Prostate gland (tissue), 2 donors: ENCODE results near the gene ABCA5. TPM values are rescaled to one million over a fixed set of nuclear protein-coding genes. Genes with fewer than 3 reads are reported as not detected.
"Not testable (repeated sequence)": the region's sequence is repeated elsewhere in the genome, so short reads cannot be mapped to it uniquely, and the experiment has no call there.

Experiments used
- DNase-seq: peaks from one replicate; pipeline ENCODE4 v3.0.0-alpha.2; 2019; ENCODE audit warnings: low spot score
- H3K27ac ChIP-seq, 2 donors: fragments of 200-600 bp; sonication (generic); 2 replicates each; pipeline ENCODE4 v1.5.1; 2017 to 2019
- H3K27me3 ChIP-seq: fragments of 200-600 bp; sonication (generic); replicated peaks from 2 replicates; pipeline ENCODE4 v1.5.1; 2019; ENCODE audit not compliant: insufficient read depth
- H3K36me3 ChIP-seq, 2 donors: fragments of 200-600 bp; sonication (generic); 1 replicate in 1 of 2; 2 replicates in 1 of 2; pipeline versions ENCODE4 v1.5.1 to v1.8.1; 2017 to 2019
- H3K4me1 ChIP-seq: fragments of 200-600 bp; sonication (generic); replicated peaks from 2 replicates; pipeline ENCODE4 v1.5.1; 2019
- H3K4me3 ChIP-seq, 2 donors: fragments of 200-600 bp; sonication (generic); 2 replicates each; pipeline ENCODE4 v1.5.1; 2017 to 2019
- H3K9me3 ChIP-seq: fragments of 200-600 bp; sonication (generic); 2 replicates; pipeline ENCODE4 v1.5.1; 2017
- CTCF ChIP-seq, 4 experiments: fragments of 200-600 bp in 2 of 4; fragments of 450-650 bp in 2 of 4; sonication (generic) in 2 of 4; IDR thresholded peaks; 1 replicate in 3 of 4; 2 replicates in 1 of 4; pipeline ENCODE4 v1.5.1; 2016 to 2019; ENCODE audit warnings: antibody characterized with exemption in 4 of 4, mild to moderate bottlenecking in 2 of 4, moderate library complexity in 2 of 4
- POLR2A ChIP-seq: fragments of 450-650 bp; IDR thresholded peaks from one replicate; pipeline ENCODE4 v1.6.1; 2016; ENCODE audit warnings: antibody characterized with exemption, mild to moderate bottlenecking
- POLR2AphosphoS5 ChIP-seq: sonication (generic); formaldehyde crosslinking; IDR thresholded peaks from one replicate; pipeline ENCODE4 v1.6.1; 2017; ENCODE audit warnings: antibody characterized with exemption
- WGBS: methylation state at CpG from one replicate; pipeline ENCODE4 v1.1.5; 2018; 5-methylcytosine and 5-hydroxymethylcytosine counted together
- intact Hi-C: fragments of 100-400 bp; cut with DNase I; formaldehyde crosslinking; loops from one replicate; pipeline ENCODE4 v1.14.2; 2022
- total RNA-seq, 2 donors: library from RNA; depleted of rRNA; stranded (reverse); fragments of >200 nt; gene quantifications; one replicate each; pipeline ENCODE4 v1.1.0, GENCODE V29; 2016

ABCA5 gene
- total RNA-seq, 2 donors from 2014 or later, result 31.0 to 31.3 TPM

GRCh38 chr17:69314246-69315065, 12.5 kb downstream of the ABCA5 start:
- Histone ChIP-seq H3K36me3 (no peaks in the 10 kb centered on the region), H3K4me1 (no peaks in the 10 kb centered on the region), H3K27me3 (no peaks in the 10 kb centered on the region), H3K27ac (no peak overlapping the region), H3K4me3 (no peak overlapping the region), H3K9me3 (no peaks in the 10 kb centered on the region)
- TF ChIP-seq POLR2A (no peak), POLR2AphosphoS5 (no peak), CTCF (IDR thresholded peaks at IDR 0.05) (no peak)
- WGBS, result 46% methylated on average over 6 of the region's 6 CpGs
- intact Hi-C loops, result no loop called here
- no peak for DNase-seq

- no peak for TF ChIP-seq POLR2A
- TF ChIP-seq POLR2AphosphoS5, result no peak
- TF ChIP-seq CTCF (IDR thresholded peaks at IDR 0.05), result no peak
- intact Hi-C loops, result no loop called here
- Histone ChIP-seq H3K4me3 (no peak overlapping the region), H3K27me3 (no peaks in the 10 kb centered on the region), H3K36me3 (no peaks in the 10 kb centered on the region), H3K27ac (no peak overlapping the region), H3K9me3 (no peaks in the 10 kb centered on the region), H3K4me1 (no peaks in the 10 kb centered on the region)
- WGBS, result 76% methylated on average over 2 of the region's 2 CpGs
- DNase-seq, result no peak
Observed at GRCh38 chr17:69305177-69305576, 21.8 kb downstream of the ABCA5 start.

- no peak for TF ChIP-seq CTCF (IDR thresholded peaks at IDR 0.05)
- no peak for TF ChIP-seq POLR2AphosphoS5
- TF ChIP-seq POLR2A, result no peak
- Histone ChIP-seq H3K36me3 (no peaks in the 10 kb centered on the region), H3K27me3 (no peaks in the 10 kb centered on the region), H3K4me1 (no peaks in the 10 kb centered on the region), H3K4me3 (no peak overlapping the region), H3K27ac (no peak overlapping the region), H3K9me3 (no peaks in the 10 kb centered on the region)
- no peak for DNase-seq
- intact Hi-C loops, result no loop called here
- 86% methylated on average over 1 of the region's 1 CpG for WGBS
Observed at GRCh38 chr17:69302682-69303081, 24.3 kb downstream of the ABCA5 start.

GRCh38 chr17:69300222-69300621, 26.7 kb downstream of the ABCA5 start:
- WGBS, result 100% methylated on average over 3 of the region's 3 CpGs
- DNase-seq, result no peak
- Histone ChIP-seq H3K27me3 (no peaks in the 10 kb centered on the region), H3K36me3 (no peaks in the 10 kb centered on the region), H3K4me1 (no peaks in the 10 kb centered on the region), H3K27ac (no peak overlapping the region), H3K9me3 (no peaks in the 10 kb centered on the region), H3K4me3 (no peak overlapping the region)
- intact Hi-C loops, result no loop called here
- no peak for TF ChIP-seq CTCF (IDR thresholded peaks at IDR 0.05)
- no peak for TF ChIP-seq POLR2A
- TF ChIP-seq POLR2AphosphoS5, result no peak

- H3K9me3 ChIP-seq, H3K36me3 ChIP-seq, H3K4me1 ChIP-seq, H3K4me3 ChIP-seq, H3K27ac ChIP-seq, intact Hi-C loops, H3K27me3 ChIP-seq, DNase-seq: not testable (repeated sequence)
- 67% methylated on average over 3 of the region's 3 CpGs for WGBS
Observed at GRCh38 chr17:69298120-69298722, 28.7 kb downstream of the ABCA5 start.
